T-helper 1 cell (primary cell): Measurements from ENCODE around the gene EFNA4.

Experiments
- DNase-seq, 5 donors: peaks; one replicate each; pipeline ENCODE4 v3.0.0-alpha.2; 2012 to 2020

EFNA4 gene

GRCh38 chr1:155075535-155075934 is 12.0 kb downstream of the EFNA4 start:
- no peak for DNase-seq

DNA sequence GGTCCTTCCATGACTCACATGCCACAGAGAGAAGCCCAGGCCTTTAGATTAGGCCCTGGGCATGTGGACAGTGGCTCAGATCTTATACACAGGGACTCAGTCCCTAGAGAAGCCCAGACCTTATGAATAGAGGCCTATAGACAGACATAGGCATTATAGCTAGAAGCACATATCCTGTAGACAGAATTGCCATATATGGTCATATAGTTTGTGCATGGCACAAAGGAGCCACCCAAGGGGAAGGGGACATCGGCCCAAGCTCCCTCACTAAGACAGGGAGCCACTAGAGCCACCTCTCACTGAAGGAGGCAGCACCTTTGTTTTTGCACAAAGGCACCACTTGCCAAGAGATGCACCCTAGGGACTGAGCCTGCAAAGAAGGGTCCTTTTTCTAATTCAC is 12.8 kb downstream of the EFNA4 start:
- DNase-seq = no peak

- no peak for DNase-seq
Measured at GRCh38 chr1:155077346-155077745, 13.8 kb downstream of the EFNA4 start.

GRCh38 chr1:155077758-155078445 is 14.4 kb downstream of the EFNA4 start:
- no peak for DNase-seq

DNA sequence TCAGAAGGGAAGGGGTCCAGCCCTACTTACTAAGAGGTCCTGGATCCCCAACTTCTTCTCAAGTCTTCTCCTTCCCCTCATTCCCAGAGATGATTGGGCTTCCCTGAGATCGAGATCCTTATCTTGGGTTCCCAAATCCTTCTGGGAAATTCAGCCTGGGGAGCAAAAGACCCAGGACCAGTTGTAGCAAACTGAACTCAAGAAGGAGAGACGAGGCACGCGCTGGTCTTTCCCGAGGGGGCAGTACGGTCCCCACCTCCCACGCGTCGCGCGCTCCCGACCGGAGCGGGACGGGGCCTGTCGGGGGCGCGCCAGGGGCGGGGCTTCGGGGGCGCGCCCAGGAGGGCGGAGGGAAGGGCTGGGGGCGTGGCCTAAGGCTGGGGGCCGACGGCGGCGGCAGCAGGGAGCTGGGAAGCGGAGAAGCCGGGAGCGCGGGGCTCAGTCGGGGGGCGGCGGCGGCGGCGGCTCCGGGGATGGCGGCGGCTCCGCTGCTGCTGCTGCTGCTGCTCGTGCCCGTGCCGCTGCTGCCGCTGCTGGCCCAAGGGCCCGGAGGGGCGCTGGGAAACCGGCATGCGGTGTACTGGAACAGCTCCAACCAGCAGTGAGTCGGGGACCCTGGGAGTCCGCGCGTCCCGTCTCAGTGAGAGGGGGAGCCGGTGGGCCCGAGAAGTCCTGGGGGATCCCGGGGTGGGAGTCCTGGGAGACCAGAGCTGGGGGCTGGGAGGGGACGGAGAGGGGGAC is 15.1 kb downstream of the EFNA4 start, which contains the start of gene EFNA3:
Gene EFNA3 (plus strand): TSS at position 369 of the 741 bp plus-strand sequence. CDS start 105 bp downstream, at position 474.
- peak; percentile 42 to 63 (median 48) for DNase-seq

GRCh38 chr1:155079210-155079486 is 15.6 kb downstream of the EFNA4 start:
- no peak for DNase-seq

- no peak for DNase-seq
Measured at GRCh38 chr1:155079487-155080311, 16.2 kb downstream of the EFNA4 start.

DNA sequence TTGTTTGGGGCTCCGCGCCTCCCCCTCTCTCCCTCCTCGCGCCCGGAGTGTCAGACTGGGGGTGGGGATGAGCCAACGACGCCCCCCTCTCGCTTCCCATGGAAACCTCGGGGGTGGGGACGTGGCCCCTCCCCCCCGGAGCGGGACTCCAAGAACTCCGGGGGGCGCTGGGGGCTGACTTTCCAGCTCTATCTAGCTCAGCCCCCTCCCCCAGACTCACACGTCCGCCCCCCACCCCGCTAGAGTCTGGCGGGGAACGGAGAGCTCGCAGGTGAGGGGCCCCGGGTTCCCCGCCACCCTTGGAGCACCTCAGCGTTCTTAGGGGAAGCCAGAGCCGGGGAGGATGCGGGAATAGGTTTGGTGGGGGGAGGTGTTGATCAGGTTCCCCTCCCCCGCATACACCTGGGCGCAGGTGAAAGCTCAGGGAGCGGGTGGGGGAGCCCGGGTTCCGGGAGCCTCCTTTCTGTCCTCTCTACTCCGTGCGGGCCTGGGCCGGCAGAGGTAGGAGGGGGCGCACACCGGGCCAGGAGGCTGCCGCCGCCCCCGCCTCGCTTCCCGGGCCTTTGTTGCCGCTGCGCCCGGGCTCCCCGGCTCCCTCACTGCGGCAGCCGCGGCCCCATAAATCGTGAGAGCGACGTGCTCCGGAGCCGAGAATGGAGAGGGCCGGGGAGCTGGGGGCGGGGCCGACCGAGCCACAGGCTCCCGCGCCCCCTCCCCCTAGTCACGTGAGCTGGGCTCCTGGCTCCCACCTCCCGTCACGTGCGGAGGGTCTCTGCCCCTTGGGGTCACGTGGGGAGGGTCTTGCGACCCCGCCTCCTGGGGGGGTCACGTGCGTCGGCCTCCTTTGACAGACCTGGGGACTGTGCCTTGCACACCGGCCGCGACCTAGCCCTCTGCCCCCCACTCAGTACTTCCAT is 17.0 kb downstream of the EFNA4 start:
- peak in 1 of 5 donors; percentile 47 for DNase-seq

DNA sequence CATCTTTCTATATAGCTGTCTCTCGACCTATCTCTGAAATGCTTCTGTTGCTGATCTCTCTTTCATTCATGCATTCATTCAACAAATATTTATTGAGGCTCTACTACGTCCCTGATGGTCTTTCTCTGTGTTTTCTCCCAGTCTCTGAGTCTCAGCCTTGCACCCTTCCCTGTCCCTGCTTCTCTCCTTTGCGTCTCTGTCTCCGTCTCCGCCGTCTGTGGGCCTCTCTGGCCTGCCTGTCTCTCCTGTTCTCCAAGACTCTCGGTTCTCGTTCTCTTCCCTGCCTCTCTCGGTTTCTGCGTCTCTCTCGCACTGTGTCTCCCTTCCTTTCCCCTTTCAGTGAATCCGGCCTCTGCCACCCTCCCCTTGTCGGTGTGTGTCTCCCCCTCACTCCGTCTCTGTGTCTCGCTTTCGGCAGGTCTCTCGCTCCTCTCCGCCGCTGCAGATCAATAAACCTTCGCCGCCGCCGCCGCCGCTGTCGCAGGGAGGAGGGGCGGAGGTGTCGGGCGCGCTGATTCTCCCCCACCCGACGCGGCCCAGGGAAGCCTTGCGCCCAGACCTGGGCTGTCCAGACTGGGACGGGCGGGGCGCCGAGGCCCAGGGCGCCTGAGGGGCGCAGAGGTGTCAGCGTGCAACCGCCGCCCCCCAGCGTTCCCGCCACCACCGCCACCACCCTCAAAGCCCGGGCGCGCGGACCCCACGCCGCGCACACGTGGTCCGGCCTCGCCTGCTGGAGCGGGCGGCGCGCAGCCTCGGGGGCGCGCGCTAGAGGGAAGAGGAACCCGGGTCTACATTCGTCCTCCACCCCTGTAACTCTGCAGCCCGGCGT is 18.1 kb downstream of the EFNA4 start:
- no peak for DNase-seq

DNA sequence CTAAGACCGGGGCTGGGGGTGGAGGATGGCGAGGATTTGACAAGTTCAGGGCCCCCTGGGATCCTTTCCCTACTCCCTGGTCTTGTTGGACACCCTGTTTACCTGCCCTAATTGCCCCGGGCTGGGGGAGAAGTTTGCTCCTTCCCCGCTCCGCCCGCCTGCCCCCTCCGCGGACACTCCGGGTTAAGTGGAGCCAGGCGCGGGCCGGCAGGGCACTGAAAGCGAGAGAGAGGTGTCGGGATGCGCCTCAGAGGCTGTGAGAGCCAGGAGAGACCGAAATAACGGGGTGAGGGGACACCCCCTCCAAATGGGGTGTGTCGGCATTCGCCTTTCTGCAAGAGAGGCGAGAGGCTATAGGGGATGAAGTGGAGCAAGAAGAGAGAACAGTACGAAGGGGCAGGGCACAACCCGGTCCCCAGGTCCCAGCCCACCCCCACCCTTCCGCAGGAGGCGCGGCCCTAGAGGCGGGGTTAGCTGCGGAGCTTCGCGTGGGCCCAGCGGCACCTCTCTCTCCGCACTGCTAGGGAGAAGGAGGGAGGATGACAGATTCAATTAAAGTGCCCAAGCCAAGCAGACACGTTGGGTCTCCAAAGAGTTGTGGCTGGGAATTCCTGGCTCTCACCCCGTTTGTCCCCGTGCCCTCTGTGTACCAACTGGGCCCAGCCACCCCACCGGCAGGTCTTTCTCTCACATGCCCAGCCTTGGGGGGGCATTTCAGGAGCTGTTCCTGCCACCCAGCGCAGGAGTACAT is 18.9 kb downstream of the EFNA4 start:
- DNase-seq = no peak

GRCh38 chr1:155083052-155083541 is 19.6 kb downstream of the EFNA4 start:
- no peak for DNase-seq

- DNase-seq = peak in 1 of 5 donors; percentile 55
Measured at GRCh38 chr1:155083865-155084721, 20.6 kb downstream of the EFNA4 start.

DNA sequence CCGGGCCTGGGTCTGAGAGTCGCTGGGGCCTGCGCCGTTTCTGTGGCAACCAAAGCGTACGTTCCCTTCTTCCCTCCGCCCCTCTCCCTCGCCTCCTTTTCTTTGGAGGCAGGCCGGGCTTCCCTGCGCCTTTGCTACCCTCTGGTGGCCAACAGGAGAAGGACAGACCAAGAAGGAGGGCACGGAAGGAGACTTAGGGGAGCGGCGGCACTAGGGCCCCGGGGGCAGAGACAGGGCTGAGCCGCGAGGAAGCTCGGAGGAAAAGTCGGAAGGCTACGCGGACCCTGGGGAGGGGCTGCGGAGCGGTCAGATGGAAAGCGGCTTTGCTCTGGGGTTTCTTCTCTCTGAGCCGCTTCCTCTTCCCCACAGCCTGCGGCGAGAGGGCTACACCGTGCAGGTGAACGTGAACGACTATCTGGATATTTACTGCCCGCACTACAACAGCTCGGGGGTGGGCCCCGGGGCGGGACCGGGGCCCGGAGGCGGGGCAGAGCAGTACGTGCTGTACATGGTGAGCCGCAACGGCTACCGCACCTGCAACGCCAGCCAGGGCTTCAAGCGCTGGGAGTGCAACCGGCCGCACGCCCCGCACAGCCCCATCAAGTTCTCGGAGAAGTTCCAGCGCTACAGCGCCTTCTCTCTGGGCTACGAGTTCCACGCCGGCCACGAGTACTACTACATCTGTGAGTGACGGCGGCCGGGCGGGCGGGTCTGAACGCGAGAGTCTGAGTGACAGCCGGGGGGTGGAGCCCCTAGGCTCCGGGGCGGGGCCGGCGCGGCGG is 21.4 kb downstream of the EFNA4 start:
- peak; percentile 79 to 93 (median 88) for DNase-seq

DNA sequence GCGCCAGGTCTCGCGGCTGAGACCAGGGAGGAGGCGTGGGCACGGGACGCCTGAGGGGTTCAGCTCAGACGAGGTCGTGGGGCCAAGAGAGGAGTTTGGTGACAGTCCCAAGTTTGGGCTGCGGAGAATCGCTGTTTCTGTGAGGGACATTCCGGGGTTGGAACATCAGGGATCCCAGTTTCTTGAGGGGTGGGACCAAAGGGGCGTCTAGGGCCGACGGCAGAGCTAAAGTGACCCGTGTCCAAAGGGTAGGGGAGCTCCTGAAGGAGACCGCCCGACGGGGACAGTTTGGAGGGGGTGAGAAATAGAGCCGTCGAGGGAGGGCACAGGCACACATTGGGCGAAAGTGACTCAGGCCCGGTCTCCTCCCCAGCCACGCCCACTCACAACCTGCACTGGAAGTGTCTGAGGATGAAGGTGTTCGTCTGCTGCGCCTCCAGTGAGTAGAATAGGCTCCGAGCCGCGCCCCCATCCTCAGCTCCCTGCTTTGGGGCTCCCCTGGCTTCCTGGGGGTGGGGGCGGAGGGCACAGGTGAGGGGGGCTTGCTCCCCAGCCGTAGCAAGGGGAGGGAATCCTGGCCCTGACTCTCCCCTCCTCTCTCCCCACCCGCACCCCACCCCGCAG is 22.1 kb downstream of the EFNA4 start:
- peak; percentile 68 to 71 (median 70) for DNase-seq

DNA sequence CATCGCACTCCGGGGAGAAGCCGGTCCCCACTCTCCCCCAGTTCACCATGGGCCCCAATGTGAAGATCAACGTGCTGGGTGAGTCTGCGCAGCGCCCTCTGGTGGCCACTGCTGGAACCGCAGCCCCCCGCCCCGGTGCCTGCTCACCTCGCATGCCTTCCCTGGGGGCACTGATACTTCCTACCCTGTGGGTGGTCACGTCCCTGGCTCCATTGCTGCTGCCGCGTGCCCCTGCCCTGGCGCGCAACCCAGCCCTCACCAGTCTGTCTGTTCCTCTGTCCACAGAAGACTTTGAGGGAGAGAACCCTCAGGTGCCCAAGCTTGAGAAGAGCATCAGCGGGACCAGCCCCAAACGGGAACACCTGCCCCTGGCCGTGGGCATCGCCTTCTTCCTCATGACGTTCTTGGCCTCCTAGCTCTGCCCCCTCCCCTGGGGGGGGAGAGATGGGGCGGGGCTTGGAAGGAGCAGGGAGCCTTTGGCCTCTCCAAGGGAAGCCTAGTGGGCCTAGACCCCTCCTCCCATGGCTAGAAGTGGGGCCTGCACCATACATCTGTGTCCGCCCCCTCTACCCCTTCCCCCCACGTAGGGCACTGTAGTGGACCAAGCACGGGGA is 22.7 kb downstream of the EFNA4 start:
- peak; percentile 55 to 77 (median 73) for DNase-seq

- no peak for DNase-seq
Measured at GRCh38 chr1:155086856-155087535, 23.5 kb downstream of the EFNA4 start.
